Stimulated activated CD8-positive, alpha-beta memory T cell treated with anti-CD3 and anti-CD28 coated beads, Interleukin-7, amount 100 ng/mL, for 24 hours (primary cell): ENCODE results near the gene TSPAN4.

Source experiments
- DNase-seq: peaks from one replicate; pipeline ENCODE4 v3.0.0-alpha.2; 2020; ENCODE audit warnings: low read depth

TSPAN4 gene

DNA sequence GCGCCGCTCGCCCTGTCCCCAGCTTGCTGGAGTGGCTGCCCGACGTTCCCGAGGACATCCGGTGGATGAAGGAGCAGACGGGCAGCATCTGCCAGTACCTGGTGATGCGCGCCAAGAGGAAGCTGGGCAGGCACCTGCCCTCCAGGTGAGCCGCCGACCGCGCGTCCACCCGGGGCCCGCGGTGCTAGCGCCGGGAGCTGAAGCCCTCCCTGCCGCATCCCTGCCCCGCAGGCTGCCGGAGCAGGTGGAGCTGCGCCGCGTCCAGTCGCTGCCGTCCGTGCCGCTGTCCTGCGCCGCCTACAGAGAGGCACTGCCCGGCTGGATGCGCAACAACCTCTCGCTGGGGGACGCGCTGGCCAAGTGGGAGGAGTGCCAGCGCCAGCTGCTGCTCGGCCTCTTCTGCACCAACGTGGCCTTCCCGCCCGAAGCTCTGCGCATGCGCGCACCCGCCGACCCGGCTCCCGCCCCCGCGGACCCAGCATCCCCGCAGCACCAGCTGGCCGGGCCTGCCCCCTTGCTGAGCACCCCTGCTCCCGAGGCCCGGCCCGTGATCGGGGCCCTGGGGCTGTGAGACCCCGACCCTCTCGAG lies 18.3 kb upstream of the TSPAN4 start:
- no peak for DNase-seq

DNA sequence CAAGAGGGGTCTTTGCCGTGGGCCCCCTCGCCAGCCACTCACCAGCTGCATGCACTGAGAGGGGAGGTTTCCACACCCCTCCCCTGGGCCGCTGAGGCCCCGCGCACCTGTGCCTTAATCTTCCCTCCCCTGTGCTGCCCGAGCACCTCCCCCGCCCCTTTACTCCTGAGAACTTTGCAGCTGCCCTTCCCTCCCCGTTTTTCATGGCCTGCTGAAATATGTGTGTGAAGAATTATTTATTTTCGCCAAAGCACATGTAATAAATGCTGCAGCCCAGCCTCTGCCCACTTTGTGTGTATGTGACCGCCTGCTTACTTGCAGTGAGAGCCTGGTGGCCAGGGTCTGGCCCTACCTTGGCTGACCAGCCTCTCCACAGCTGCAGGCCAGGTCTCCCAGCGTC lies 17.7 kb upstream of the TSPAN4 start:
- DNase-seq, result no peak

DNA sequence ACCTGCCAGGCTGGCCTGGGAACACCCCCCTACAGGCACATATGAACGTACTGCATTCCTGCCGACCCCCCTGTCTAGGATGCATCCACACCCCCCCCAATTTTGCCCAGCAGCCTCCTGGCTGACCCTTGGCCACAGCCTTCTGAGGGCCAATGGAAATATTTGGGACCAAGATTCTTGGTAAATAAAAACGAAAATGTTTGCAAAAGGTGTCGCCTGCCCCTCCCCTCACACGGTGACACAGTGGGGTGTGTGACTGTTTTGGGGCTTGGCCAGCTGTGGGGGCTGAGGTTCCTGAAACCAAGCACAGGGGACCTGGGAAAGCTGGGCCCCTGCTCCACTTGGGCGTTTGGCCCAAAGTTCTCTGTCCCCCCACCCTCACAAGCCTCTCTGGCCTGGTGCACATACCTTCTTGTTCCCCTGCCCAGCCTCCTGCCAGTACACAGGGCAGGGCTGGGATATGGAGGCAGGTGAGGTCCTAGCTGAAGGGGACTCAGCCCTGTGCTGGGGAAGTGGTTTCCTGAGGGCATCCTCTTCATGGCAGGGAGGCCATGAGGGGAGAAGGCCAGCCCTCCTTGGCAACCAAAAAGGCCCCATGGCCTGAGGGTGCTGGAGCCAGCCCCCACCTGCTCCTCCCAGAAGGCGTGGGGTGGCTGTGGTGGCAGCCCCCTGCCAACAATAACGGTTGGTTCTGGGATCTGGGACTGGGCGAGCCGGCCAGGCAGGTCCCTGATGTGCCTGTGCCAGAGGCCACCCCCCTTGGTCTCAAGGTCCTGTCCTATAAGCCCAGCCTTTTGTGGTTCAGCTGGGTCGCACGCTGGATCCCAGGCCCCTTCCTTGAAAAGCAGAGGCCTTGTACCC lies 17.1 kb upstream of the TSPAN4 start:
- no peak for DNase-seq

DNA sequence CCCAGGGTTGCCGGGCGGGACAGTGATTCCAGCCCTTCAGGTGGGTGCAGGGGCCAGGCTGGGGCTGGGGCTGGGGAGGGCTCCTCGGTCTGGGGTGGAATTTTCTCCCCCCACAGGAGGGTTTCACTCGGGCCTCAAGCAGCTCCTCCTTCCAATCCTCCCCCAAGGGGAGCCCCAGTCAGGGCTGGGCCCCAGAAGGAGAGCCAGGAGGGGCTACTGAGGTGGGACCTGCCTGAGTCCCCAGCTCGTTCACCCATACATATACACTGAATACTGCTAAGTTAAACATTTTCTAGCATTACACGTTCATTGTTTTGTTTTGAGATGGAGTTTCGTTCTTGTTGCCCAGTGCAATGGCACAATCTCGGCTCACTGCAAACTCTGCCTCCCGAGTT lies 16.4 kb upstream of the TSPAN4 start:
- no peak for DNase-seq

DNA sequence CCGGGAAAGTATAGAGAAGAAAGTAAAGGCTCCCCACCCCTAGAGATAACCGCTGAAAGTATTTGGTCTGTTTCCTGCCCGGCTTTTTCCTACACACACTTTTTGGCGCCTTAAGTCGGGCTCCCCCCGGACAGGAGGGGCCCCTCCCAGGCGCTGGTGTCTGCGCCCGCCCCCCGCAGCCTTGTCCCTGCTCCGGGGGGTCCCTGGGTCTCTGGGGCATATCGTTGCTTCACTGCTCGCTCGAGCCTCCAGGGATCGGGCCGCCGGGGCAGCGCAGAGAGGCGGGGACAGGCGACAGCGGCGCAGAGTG lies 15.9 kb upstream of the TSPAN4 start:
- DNase-seq, result no peak

DNA sequence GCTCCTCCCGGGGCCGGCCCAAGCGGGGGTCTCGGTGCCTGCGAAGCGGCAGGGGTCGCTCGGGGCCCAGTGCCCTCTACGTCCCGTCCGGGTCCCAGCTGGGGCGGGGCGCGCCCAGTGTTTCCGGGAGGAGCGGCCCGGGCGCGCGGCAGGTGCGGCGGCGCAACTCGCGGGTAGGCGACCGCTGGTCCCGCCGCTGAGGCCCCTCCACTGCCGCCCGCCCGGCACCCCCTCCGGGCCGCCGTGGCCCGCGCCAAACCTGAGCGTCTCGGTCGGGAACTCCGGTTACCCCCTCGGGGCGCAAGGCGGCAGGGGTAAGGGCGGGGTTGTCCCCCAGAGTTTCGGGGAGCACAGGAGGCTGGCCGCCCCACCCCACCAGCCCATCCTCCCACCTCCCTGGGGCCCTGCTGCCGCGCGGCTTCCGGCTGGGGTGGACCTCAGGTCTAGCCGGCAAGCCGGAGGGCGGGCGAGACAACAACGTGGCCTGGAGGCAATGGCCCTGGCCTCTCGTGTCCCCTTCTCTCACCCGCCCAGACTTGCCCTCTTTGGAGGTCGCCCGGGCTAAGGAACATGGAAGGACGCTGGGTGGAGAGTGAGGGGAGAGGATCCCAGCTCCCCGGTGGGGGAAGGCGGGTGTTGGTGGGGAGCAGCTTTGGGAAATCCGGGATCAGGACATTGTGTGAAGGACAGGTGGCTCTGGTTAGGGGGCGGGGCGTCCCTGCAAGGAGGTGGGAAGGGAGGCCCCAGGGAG lies 15.3 kb upstream of the TSPAN4 start:
- DNase-seq, result no peak

DNA sequence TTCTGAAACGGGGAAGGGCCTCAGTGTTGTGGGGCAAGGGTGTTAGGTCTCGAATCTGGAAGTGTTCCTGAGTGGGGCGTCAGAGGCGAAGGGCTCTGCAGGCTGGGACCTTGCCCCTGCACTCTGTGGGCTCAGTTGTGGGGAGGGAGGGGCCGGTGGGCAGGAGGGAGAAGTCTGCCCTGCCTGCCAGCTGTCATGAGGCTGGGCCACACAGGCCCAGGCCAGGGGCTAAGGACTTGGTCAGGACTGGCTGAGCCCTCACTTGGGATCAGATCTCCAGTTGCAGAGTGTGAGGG lies 14.8 kb upstream of the TSPAN4 start, which contains the start of gene CRACR2B:
TSS of gene CRACR2B (plus strand) at position 23 of the 296 bp plus-strand sequence. CDS start 689 bp downstream, outside the sequence.
- DNase-seq, result no peak

DNA sequence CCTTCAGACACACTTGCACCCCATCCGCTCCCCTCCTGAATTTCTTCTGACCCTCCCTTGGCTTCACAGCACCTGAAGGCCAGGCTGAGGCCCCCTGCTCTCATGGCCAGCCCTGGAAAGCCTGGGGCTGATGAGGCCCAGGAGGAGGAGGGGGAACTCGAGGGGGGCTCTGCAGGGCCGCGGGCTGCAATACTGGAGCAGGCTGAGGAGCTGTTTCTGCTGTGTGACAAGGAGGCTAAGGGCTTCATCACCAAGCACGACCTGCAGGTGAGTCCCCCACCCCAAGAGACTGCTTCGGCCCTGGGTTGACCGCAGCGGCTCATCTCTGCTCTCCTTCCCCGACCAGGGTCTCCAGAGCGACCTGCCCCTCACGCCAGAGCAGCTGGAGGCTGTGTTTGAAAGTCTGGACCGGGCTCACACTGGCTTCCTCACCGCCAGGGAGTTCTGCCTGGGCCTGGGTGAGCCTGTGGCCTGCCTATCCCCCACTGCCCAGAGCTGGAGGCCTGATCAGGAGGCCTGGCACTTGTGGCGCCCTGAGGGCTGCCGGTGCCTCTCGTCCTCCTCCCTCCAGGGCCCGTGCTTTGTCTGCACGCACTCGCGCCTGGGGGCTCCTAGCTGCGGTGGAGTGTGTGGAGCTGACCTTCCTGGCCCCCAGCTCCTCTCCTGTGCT lies 14.0 kb upstream of the TSPAN4 start:
- DNase-seq, result no peak

DNA sequence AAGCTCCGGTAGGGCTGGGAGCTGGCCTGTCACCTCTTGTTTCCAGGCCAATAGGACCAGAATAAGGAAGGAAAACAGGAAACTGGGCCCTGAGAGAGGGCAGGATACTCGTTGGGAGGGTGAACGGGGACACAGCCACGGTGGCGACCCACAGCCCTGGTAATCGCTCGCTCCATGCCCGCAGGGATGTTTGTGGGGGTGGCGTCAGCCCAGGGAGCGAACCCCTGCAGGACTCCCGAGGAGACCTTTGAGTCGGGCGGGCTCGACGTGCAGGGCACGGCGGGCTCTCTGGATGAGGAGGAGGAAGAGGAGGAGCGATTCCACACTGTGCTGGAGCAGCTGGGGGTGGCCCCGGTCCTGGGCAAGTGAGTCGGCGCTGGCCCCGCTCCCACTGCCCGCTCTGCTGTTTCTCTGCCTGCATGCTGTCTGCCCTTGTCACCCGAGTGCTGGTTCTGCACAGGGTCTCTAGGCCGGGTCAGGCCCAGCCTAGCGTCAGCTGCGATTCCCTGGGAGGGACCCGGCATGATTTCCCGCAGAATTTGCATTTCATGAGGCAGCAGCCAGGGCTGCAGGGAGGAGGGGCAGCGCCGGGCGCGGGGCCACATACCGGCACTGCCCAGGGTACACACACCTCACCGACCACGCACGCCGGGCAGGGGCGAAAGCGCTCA lies 13.3 kb upstream of the TSPAN4 start:
- DNase-seq, result no peak

DNA sequence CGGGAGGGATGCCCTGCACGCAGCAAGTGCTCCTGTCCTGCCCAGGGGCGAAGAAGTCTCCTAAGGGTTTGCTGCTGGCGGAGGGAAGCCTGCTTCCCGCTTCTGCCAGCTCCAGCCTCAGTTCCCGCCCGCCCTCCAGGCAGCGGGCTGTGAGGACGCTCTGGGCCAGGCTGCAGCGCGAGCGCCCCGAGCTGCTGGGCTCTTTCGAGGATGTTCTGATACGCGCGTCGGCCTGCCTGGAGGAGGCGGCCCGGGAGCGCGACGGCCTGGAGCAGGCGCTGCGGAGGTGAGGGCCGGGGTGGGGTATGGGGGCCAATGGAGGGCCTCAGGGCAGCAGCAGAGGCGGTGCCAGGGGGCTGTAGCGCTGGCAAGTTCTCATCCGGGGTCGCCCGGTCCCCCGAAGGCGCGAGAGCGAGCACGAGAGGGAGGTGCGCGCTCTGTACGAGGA lies 12.8 kb upstream of the TSPAN4 start:
- DNase-seq, result no peak

DNA sequence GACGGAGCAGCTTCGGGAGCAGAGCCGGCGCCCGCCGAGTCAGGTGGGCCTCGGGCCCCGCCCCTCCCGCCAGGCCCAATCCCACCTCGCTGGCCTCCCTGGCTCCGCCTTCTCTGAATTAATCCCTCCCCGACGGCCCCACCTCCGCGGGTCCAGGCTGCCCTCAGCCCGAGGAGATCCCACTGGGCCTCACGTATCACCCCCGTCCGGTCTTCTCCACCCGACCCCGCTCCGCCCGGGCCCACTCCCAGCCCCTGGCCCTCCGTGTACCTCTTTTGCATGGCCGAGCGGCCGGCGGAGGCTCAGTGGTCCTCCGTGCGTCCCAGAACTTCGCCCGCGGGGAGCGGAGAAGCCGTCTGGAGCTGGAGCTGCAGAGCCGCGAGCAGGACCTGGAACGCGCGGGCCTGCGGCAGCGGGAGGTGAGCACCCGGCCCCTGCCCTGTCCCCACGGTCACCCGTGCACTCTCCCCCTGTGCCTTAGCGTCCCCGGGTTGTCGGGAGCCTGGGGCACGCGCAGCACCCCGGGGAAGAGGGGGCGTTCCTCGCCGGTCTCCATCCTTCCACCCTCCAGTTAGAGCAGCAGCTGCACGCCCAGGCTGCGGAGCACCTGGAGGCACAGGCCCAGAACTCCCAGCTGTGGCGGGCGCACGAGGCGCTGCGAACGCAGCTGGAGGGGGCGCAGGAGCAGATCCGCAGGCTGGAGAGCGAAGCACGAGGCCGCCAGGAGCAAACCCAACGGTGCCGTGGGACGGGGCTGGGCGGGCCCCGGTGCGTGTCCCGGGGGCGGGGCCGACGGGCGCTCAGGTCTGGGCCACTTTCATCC lies 12.1 kb upstream of the TSPAN4 start:
- no peak for DNase-seq

DNA sequence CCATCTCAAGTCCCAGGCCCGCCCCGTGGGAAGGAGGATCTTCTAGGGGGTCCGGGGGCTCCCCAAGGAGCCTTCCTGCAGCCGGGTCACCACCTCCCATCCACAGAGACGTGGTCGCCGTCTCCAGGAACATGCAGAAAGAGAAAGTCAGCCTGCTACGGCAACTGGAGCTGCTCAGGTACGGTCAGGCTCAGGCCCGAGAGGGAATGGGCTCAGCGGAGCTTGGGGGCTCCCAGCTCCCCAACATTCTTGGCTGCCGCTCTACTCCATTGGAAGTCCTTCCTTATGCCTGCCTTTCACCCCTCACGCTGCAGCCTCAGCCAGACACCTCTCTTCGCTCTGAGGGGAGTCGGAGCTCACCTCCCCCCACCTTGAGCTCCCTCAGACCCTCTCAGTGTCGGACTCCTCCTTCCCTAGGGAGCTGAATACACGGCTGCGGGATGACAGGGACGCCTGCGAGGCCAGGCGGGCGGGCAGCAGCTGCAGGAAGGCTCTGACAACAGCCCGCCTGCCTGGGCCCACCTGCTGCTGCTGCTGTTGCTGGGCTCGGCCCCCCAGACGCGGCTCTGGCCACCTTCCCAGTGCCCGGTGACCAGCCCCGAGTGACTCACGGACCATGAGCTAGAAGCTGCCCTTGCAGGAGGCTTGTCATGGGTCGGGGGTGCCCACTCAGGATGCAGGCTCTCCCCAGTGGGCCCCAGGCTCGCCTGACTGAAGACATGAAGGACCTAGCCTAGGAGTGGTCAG lies 11.4 kb upstream of the TSPAN4 start:
- no peak for DNase-seq

DNA sequence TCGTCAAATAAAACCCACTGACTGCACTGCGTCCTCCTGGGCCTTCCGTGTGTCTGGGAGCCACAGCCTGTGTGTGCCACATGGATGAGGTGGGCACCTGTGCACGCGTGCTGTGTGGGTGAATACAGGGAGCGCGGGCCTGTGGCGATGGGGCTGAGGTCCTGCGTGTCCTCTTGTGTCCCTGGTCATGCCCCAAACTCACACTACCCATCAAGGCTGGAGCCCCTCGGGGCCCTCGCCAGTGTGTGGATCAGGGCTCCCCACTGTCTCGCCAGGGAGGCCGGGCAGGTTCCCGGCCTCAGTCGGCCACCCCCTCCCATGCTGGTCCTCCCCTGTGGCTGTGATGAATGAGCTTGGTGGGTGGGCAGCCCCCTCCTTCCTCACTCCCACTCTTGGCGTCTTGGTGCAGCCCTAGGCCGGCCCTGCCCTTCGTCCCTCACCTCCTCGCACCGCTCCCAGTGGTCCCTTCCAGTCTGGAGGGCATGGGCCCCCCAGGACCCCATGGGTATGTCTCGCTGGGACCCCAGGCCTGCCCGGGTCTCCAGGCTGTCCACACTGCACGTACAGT lies 10.6 kb upstream of the TSPAN4 start:
- DNase-seq, result no peak

DNA sequence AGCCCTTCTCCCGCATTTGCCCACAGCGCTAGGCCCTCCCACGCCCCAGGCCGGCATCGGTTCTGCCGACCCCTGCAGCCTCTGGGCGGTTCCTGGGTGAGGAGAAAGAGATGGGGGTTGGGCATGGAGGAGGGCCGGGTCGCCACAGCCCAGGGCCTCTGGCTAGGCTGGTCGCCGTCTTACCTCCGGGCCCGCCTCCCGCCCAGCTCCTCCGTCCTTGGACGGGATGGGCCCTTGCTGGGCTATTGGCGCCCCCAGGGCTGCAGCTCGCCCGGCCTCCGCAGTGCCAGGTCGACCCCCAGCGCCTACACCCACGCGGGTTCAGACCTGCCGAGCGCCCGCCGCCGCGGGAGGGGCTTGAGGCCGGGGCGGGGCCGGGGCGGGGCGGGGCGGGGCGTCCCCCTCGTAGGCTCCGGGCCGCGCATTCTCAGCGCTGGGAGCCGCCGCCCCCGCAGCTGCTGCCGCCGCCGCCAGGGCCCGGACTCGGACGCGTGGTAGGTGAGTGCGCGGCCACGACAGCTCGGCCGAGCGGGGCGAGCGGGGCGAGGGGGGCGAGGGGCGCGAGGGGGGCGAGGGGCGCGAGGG lies 10.0 kb upstream of the TSPAN4 start, which contains the start of gene CD151:
TSS of gene CD151 (plus strand) at position 424 of the 585 bp plus-strand sequence. CDS start 3,118 bp downstream, outside the sequence.
- DNase-seq, result no peak

DNA sequence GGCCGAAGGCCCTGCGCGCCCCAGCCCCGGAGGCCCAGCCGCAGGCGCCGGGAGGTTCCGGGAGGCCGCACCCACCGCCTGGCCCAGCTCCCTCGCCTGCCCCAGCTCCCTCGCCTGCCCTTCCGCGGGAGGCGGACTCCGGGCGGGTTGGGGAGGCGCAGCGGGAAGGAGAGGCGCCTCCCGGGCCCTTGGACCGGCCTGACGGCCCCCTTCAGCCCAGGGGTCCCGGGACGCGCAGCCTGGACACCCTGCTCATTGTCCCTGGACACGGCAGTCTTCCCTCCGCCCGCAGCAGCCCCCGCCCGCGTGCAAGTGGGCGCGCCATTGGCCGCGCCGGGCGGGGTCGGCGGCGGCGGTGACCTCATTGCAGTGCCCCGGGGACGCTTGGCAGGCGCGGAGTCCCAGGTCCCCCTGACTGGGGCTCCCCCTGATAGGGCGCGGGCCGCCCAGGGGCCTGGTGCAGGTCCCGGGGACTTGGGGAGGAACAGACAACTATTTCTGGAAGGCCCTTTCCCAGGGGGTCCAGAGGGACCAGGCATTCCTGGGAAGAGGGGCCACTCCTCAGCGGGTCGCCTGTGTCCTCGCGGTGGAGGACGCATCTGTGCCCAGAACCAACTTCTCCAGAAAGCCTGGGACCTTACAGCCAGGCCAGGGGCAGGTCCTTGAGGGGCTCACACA lies 9.4 kb upstream of the TSPAN4 start:
- DNase-seq, result no peak

DNA sequence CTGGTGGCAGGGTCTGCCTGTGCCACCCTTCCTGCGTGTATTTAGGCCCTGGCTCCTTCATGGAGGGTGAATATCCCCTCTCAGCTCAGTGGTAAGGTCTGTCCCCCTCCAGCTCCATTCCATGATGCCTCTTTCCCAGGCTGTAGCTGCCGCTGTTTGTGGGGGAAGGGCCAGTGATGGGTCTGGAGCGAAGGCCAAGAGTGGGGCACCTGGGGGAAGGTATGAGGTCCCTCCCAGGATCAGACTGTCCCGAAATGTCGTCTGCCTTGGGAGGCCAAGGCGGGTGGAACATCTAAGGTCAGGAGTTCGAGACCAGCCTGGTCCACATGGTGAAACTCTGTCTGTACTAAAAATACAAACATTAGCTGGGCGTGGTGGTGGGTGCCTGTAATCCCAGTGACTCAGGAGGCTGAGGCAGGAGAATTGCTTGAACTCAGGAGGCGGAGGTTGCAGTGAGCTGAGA lies 8.8 kb upstream of the TSPAN4 start:
- no peak for DNase-seq

DNA sequence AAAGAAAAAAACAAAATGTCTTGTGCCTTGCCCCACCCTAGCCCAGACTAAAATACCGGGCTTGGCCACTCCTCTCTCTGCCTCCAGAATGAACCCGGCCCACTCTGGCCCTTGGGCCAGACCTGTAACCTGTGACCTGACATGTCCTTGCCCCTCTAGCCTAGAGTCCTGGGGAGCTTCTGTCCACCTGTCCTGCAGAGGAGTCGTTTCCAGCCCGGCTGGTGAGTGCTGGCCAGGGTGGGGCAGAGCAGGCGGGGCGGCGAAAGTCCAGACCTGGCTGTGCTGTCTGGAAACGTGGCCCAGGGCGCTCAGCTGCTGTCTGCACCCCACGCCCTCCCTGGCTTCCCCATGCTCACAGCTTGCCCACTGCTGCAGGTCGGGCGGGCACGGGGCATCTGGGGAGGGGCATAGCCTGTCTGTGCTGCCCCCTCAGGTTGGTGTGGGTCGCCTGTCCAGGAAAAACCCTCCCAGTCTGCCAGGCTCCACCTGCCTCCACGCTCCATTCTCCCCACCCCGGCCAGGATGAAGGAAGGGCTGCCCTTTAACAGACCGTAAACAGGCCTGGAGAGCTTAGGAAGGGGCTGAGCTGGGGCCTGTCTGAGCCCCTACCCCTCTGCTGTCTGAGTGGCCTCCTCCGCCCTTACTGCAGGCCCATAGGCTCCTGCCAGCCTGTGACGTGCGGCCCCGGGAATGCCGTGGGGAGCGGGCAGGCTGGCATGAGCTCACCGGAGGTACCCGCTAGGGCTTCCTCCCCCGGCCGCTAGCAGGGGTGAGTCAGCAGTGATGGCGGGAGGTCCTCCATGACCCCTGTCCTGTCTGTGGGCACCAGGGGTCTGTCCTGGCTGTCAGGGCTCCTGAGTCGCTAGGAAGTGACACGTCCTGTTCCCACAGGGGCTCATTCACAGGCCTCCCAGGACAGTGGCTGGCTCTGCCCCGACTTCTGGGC lies 8.0 kb upstream of the TSPAN4 start:
- DNase-seq, result no peak

DNA sequence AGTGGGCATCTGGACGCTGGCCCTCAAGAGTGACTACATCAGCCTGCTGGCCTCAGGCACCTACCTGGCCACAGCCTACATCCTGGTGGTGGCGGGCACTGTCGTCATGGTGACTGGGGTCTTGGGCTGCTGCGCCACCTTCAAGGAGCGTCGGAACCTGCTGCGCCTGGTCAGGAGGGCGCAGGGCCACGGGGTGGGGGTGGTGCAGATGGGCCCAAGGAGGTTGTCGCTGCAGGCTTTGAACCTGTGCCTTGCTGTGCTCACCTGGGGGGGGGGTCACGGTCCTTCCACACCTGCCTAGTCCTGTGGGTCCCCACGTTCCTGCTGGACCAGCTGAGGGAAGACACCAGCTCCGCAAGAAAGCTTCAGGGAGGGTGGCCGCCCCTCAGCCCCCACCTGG lies 6.4 kb upstream of the TSPAN4 start:
- no peak for DNase-seq
